Measurements from ENCODE around the gene MIPEP. TPM values are rescaled to one million over a fixed set of nuclear protein-coding genes. Genes with fewer than 3 reads are reported as not detected.

MIPEP gene
- polyA plus RNA-seq, 2 of the 4 experiments (the other 2 are of a cell fraction): 21.6 to 32.8 TPM

GRCh38 chr13:23867027-23867491 is 22.1 kb downstream of the MIPEP start (continued):
- TF ChIP-seq ZSCAN20 (CRISPR knock-in tag; IDR thresholded peaks at IDR 0.05): no peak
- no peak for TF ChIP-seq SMC3 (IDR thresholded peaks at IDR 0.05)

GRCh38 chr13:23866420-23867026 is 22.7 kb downstream of the MIPEP start:
- 69% methylated on average over 8 of the region's 9 CpGs for WGBS (ENCODE audit: missing lambda C conversion rate)
- POLR2A ChIA-PET: no interaction called here

GRCh38 chr13:23865906-23866305 is 23.3 kb downstream of the MIPEP start:
- FAIRE-seq (no peak), DNase-seq (ENCODE audit: low read depth in 1 of 2, low spot score in 1 of 2) (no peak), ATAC-seq (no peak)
- H3K9me3 ChIP-seq: no peaks in the 10 kb centered on the region
- TF ChIP-seq RAD21 (conservative IDR thresholded peaks at IDR 0.05 in 1 of 2, IDR thresholded peaks at IDR 0.05 in 1 of 2) (no peak), HES2 (IDR thresholded peaks at IDR 0.05) (no peak)
- peak overlapping the region in 1 of 2 experiments; percentile 77; a peak in 3 of 6 replicates for H3K27ac ChIP-seq
- 92% methylated on average over 7 of the region's 7 CpGs for WGBS (ENCODE audit: missing lambda C conversion rate)
- POLR2A ChIA-PET: no interaction called here
- CTCF ChIA-PET: no interaction called here
- no peak overlapping the region for H3K4me3 ChIP-seq
- H3K4me2 ChIP-seq: peak overlapping the region; percentile 35; the same call in 1 of the 3 replicates
- H3K4me1 ChIP-seq: peaks cover 48% of the 10 kb centered on the region

More at GRCh38 chr13:23866420-23867026, 22.7 kb downstream of the MIPEP start:
- no peaks in the 10 kb centered on the region for H3K9me3 ChIP-seq
- peaks cover 53% of the 10 kb centered on the region for H3K4me1 ChIP-seq
- no peak overlapping the region for H3K4me3 ChIP-seq
- peak; percentile 32 to 73; a peak in 3 of 6 replicates for ATAC-seq
- CTCF ChIA-PET: no interaction called here
- H3K4me2 ChIP-seq: peak overlapping the region; percentile 35
- TF ChIP-seq HOXA7 (CRISPR knock-in tag; IDR thresholded peaks at IDR 0.05) (no peak), E2F6 (IDR thresholded peaks at IDR 0.05; ENCODE audit: borderline replicate concordance, low read depth) (no peak), ZSCAN20 (CRISPR knock-in tag; IDR thresholded peaks at IDR 0.05) (no peak)
- H3K27ac ChIP-seq: peak overlapping the region; percentile 57 to 77
- FAIRE-seq: no peak
- DNase-seq (ENCODE audit: low read depth in 1 of 2, low spot score in 1 of 2): peak in 1 of 2 experiments; percentile 20

- no peak for DNase-seq (ENCODE audit: low read depth in 1 of 2, low spot score in 1 of 2)
- FAIRE-seq: no peak
- no peak for ATAC-seq
- H3K27ac ChIP-seq: no peak overlapping the region
- H3K4me2 ChIP-seq: no peak overlapping the region
- TF ChIP-seq SREBF2 (IDR thresholded peaks at IDR 0.05) (no peak), HDAC2 (IDR thresholded peaks at IDR 0.05) (no peak), REST (IDR thresholded peaks at IDR 0.05) (no peak)
- no peak overlapping the region for H3K4me3 ChIP-seq
- ChIA-PET CTCF (no interaction called here), POLR2A (no interaction called here)
- peaks cover 41% of the 10 kb centered on the region for H3K4me1 ChIP-seq
- H3K9me3 ChIP-seq: no peaks in the 10 kb centered on the region
- 59% methylated on average over 1 of the region's 1 CpG for WGBS (ENCODE audit: missing lambda C conversion rate)
Measured at GRCh38 chr13:23865026-23865425, 24.2 kb downstream of the MIPEP start.

- 97% methylated on average over 2 of the region's 2 CpGs for WGBS (ENCODE audit: missing lambda C conversion rate)
- FAIRE-seq (no peak), ATAC-seq (no peak), DNase-seq (ENCODE audit: low read depth in 1 of 2, low spot score in 1 of 2) (no peak)
- peaks cover 13% of the 10 kb centered on the region for H3K4me1 ChIP-seq
- no peaks in the 10 kb centered on the region for H3K9me3 ChIP-seq
- no peak overlapping the region for H3K4me3 ChIP-seq
- no peak overlapping the region for H3K4me2 ChIP-seq
- H3K27ac ChIP-seq: no peak overlapping the region
- ChIA-PET POLR2A (no interaction called here), CTCF (interaction anchor here (1.1 kb wide), 1 partner anchor 13 kb away, joined by 3 read pairs; no protein-coding TSS in a partner anchor)
- TF ChIP-seq ZFP36 (IDR thresholded peaks at IDR 0.05; ENCODE audit: borderline replicate concordance, partially characterized antibody) (no peak), RCOR1 (IDR thresholded peaks at IDR 0.05; ENCODE audit: low read depth, low read length) (no peak), FOSL2 (IDR thresholded peaks at IDR 0.05) (no peak), FOSL2 (CRISPR knock-in tag; IDR thresholded peaks at IDR 0.05) (no peak), CEBPB (IDR thresholded peaks at IDR 0.05) (no peak), BHLHE40 (IDR thresholded peaks at IDR 0.05; ENCODE audit: low read depth, low read length) (no peak), HDAC2 (IDR thresholded peaks at IDR 0.05) (no peak), NR3C1 (IDR thresholded peaks at IDR 0.05) (no peak), KDM5A (IDR thresholded peaks at IDR 0.05) (no peak), PBX3 (IDR thresholded peaks at IDR 0.05) (no peak), EHF (CRISPR knock-in tag; IDR thresholded peaks at IDR 0.05) (no peak), PHF8 (IDR thresholded peaks at IDR 0.05; ENCODE audit: borderline replicate concordance, low read depth) (no peak), RNF2 (IDR thresholded peaks at IDR 0.05; ENCODE audit: borderline replicate concordance, low read depth) (no peak), E2F6 (IDR thresholded peaks at IDR 0.05; ENCODE audit: borderline replicate concordance, low read depth) (no peak), TP53 (CRISPR knock-in tag; IDR thresholded peaks at IDR 0.05) (no peak), ZNF302 (CRISPR knock-in tag; IDR thresholded peaks at IDR 0.05) (no peak)
Measured at GRCh38 chr13:23861310-23861709, 27.9 kb downstream of the MIPEP start.
